HuH-7.5 (cell line): ENCODE data around the gene MATN4.
"Not testable (repeated sequence)": the region's sequence is repeated elsewhere in the genome, so short reads cannot be mapped to it uniquely, and the experiment has no call there.

ENCODE experiments used
- DNase-seq: peaks from one replicate; pipeline ENCODE4 v3.0.0; 2011; ENCODE audit warnings: low spot score

MATN4 gene

DNA sequence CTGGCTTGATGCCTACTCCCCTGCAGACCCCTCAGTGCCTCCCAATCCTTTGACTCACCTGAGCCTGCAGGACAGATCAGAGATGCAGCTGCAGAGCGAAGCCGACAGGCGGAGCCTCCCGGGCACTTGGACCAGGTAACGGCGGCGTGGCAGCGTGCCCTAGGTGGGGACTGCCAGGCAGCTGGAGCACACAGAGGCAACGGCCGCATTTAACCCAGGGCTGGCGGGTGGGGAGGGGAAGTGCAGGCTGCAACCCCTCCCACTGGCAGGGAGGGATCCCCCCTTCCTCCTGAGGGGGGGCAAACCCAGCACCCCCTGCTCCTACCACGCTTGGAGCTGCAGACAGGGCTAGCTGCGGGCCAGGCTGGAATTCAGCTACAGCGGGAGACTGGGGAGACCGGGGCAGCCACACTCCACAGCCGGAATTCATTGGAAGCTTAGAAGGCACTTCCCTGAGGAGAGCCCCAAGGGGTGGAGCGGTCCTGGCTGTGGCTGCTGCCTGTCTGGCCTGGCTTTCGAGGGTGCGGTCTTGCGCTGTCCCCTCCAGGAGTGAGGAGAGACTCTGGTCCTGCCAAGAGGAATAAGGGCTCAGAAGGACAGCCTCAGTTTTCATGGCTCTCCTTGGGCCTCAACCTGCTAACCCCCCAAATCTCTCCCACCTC lies at the start of gene MATN4:
Gene MATN4 (minus strand): TSS at position 183 of the 662 bp plus-strand sequence. CDS start 2,717 bp downstream, outside the sequence.
- DNase-seq, result no peak

DNA sequence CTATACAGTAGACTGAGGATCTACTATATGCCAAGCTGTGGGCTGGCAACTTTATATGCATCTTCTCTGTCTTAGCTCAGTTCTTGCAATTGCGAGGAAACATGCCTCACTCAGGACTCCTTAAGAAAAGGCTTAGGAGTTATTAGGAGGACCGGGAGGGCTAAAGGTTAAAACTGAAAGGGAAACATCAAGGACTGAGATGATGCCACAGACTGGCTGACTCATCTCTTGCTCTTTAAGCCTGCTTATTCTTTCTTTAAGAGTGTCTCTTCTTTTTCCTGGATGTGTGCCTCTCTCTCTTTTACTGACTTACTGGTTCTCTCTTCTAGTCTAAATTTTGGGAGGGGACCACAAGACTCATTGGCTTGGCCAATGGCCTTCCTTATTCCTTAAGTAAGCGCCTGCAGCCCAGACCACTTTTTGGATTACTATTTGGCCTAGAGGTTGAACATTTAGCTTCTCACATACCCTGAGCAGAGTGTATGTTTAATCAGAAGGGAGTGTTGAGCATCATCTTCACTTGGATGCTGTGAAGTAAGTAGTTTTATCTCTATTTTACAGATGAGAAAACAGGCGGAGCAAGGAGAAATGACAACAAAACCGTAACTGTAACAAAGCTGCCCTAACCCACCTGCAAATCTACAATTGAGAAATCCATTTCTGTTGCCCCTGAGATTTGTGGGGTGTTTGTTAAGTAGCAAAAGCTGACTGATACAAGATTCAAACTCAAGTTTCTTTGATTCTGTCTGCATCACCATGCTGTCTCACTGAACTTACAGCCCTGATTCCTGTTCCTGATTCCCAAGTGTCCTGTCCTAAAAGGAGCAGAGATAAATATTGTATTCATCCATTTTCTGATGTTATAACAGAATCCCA lies 47.3 kb upstream of the MATN4 start:
- DNase-seq, result no peak

- no peak for DNase-seq
Observed at GRCh38 chr20:45354423-45355208, 46.5 kb upstream of the MATN4 start.

DNA sequence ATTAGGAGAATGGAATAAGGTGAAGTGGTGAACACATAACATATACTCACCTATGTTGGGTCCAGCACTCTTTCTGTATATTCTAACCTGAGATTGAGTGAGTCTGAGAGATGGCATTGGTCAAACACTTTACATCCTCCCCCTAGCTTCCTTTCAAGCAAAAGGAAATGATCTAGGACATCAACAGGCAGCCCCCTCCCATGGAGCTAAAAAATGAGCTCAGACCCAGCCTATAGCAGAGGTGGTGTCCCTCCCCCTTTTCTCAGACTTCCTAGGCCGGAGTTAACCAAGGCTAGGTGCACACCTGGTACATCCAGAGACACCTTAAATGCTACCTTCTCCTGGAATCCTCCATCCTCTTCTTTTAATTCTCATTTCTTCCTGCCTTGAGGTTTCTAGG lies 45.6 kb upstream of the MATN4 start:
- DNase-seq, result no peak

GRCh38 chr20:45352729-45353128 lies 44.6 kb upstream of the MATN4 start:
- no peak for DNase-seq

- not testable (repeated sequence) for DNase-seq
Observed at GRCh38 chr20:45350795-45351194, 42.7 kb upstream of the MATN4 start.

GRCh38 chr20:45350217-45350616 lies 42.1 kb upstream of the MATN4 start:
- no peak for DNase-seq

DNA sequence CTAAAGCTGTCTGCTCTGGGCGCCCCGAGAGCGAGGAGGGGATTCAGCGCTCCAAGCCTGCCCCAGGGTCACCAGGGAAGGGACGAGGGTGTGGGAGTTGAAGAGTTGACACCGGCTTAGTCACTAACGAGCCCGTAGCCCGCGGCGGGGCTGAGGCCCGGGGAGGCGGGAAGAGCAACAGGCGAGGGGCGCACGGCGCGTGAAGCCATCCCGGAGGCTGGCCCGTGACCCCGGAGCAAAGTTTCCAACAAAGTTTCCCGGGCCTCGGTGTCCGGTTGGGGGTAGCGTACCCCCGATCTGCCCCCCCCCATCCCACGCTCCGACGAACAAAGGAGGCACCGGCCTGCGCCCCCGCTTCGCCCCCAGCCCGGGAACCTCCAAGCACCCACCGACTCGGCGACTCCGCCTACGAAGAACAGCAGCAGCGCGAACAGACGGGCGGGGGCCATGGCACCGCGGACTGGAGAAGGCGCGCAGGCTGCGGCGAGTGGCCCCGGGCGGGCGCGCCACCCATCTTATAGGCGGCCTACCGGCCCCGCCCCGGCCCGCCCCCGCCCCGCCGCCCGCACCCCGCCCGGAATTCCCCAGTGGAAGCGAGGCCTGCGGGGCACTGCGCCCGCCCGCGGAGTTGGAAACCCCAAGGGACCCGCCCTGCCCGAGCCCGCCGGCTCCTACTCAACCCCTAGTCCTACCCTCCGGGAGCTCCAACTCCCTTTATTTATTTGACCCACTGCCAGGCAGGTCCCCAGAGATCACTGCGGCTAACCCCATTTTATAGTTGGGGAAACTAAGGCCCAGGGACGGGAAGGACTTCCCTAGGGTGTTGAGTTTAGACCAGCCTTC lies 40.1 kb upstream of the MATN4 start, which contains the start of gene SDC4:
Gene SDC4 (minus strand): TSS at position 489 of the 843 bp plus-strand sequence. CDS start 40 bp downstream, at position 449.
- peak; percentile 74 for DNase-seq

- DNase-seq, result peak; percentile 33
Observed at GRCh38 chr20:45347297-45347935, 39.3 kb upstream of the MATN4 start.

DNA sequence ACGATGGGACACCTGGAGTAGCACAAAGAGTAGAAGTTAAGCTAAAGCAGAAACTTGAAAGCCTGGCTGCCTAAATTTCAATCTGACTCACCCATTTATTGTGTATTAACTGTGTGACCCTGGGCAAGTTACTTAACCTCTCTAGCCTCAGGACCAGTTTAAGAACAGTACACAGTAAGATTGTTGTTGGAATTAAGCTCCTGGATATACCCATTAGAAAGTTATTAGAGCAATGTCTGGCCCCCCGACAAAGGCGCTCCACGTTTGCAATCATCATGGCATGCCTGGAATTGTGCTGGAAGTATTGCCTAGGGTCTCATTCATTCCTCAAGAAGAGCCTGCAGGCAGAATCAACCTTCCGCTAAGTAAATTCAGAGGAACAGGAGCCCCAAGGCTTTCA lies 38.8 kb upstream of the MATN4 start:
- no peak for DNase-seq

DNA sequence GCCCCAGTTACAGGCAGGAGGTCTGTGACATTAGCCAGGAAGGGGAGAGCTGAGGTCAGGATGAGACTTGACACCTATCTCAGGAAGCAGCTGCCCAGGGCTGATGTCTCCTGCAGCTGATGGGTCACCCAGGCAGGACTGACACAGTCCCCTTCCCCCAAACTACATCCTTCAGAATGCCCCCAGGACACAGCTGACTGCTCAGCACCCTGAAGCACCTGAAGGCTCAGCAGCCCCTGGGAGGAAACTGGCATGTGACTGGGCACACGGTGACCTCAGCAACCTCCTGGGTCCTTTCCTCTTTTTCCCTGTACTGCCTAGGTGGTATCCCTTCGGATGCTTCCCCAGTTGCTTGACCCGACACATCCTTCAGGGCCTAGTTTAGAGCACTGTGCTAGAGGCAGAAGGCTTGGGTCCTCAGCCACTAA lies 38.2 kb upstream of the MATN4 start:
- no peak for DNase-seq

DNA sequence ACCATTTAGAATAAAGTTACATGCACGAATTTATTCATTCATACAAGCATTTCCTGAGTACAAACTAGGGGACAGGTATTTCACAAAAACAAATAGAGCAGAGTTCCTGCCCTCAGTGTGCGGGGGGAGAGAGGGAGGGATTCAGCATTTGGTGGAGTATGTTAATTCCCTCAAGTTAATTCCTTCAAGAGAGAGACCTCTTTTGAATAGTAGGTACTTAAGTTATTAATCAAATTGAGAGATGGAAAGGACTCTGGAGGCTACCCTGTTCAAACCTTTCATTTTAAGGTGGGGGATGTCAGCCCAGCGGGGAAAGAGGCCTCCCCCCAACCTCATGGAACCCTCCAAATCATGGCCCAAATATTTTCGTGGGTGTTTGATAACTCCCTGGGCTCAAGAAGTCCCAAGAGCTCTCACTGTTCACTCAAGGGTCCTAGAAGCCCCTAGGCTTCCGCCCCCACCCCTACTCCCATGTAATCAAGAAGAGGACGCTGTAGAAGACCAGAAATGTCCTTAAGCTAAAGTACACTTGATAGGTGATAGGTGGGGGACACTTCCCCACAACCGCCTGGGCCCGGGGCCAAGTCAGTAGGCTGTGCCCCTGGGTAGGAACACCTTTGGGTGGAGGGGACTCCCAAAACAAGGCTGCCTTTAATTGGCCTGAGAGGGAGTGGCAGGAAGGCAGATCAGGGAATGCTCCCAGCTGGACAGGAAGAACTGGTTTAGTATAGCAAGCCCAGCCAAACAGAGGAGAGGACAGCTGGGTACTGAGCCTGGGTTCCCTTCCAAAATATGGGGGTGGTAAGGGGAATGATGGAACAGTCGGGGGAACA lies 37.2 kb upstream of the MATN4 start:
- no peak for DNase-seq

- DNase-seq, result peak; percentile 46
Observed at GRCh38 chr20:45344168-45344860, 36.2 kb upstream of the MATN4 start.

DNA sequence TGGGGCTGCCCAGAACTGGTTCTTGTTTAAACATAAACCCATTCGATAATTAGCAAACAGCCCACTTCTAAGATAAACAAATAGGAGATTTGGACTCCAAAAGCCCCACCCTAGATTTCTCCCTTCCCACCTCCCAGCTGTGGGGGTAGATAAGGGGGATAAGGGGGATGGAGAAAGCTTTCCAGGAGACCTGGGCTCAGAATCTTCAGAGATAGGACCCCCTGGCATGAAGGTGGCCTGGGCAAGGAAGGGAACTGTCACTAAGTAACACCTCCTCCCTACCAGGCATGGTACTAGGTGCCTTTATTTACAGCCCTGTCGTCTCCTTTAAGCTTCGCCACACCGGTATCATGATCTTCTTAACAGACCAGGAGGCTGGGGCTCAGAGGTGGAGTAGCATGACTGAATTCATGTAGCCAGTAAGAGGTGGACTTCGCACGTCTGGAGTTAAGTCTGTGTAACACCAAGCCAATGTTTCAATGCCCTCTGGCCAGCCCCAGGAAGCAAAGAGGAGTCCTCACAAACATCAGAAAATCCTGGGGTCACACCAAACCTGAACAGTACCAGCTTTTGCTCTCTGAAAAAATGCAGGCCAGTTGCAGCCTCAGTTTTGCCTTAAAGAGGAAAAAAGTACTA lies 35.6 kb upstream of the MATN4 start:
- peak; percentile 60 for DNase-seq

GRCh38 chr20:45342855-45343531 lies 34.9 kb upstream of the MATN4 start:
- DNase-seq, result no peak

- DNase-seq, result peak; percentile 57
Observed at GRCh38 chr20:45341939-45342854, 34.1 kb upstream of the MATN4 start.

GRCh38 chr20:45341579-45341938 lies 33.5 kb upstream of the MATN4 start:
- DNase-seq, result no peak
